HEK293 (cell line): ENCODE data around the gene TRIM7.
"Not testable (repeated sequence)": the region's sequence is repeated elsewhere in the genome, so short reads cannot be mapped to it uniquely, and the experiment has no call there.

Experiments
- CTCF ChIA-PET: fragments of 350-600 bp; formaldehyde crosslinking; extraction: SDS; loops from one replicate; lab custom pipeline; 2021; ENCODE audit warnings: antibody characterized with exemption; lab: Yijun Ruan, JAX
- POLR2A ChIA-PET: fragments of 300-600 bp; formaldehyde crosslinking; extraction: SDS; loops from one replicate; lab custom pipeline; 2020; ENCODE audit warnings: antibody characterized with exemption, inconsistent platforms; lab: Yijun Ruan, JAX
- H3K27ac ChIP-seq: fragments of 200-500 bp; sonication (Bioruptor generic); 2 replicates; pipeline ENCODE4 v1.5.1; 2014; ENCODE audit warnings: low read depth, low read length, control low read depth, inconsistent platforms; ENCODE audit errors: extremely low read depth
- H3K36me3 ChIP-seq, 2 experiments: fragments of 200-500 bp in 1 of 2; sonication (Bioruptor generic) in 1 of 2; 1 replicate in 1 of 2; 2 replicates in 1 of 2; pipeline ENCODE4 v1.5.1; 2014 to 2017; ENCODE audit warnings: inconsistent platforms in 2 of 2, low read length in 2 of 2; ENCODE audit not compliant: control insufficient read depth in 2 of 2, insufficient read depth in 1 of 2
- H3K4me1 ChIP-seq: fragments of 200-500 bp; sonication (Bioruptor generic); 2 replicates; pipeline ENCODE4 v1.5.1; 2014; ENCODE audit warnings: mild to moderate bottlenecking, low read length, inconsistent platforms; ENCODE audit not compliant: control insufficient read depth, insufficient read depth
- H3K4me3 ChIP-seq: 2 replicates; pipeline ENCODE4 v1.5.1; 2011; ENCODE audit warnings: low read depth, mild to moderate bottlenecking, control low read depth, low read length, moderate library complexity
- H3K9me3 ChIP-seq: fragments of 200-500 bp; sonication (Bioruptor generic); 2 replicates; pipeline ENCODE4 v1.5.1; 2014; ENCODE audit warnings: low read depth, low read length, inconsistent platforms; ENCODE audit not compliant: control insufficient read depth, insufficient read depth
- KLF7 ChIP-seq: fragments of 450-650 bp; formaldehyde crosslinking; IDR thresholded peaks from 2 replicates; pipeline ENCODE4 v1.5.1; 2016; ENCODE audit warnings: missing biosample characterization, missing genetic modification characterization, borderline replicate concordance
- PRDM4 ChIP-seq: fragments of 450-650 bp; formaldehyde crosslinking; IDR thresholded peaks from 2 replicates; pipeline ENCODE4 v1.5.1; 2017; ENCODE audit warnings: missing biosample characterization, missing genetic modification characterization
- SP3 ChIP-seq: fragments of 450-650 bp; formaldehyde crosslinking; IDR thresholded peaks from 2 replicates; pipeline ENCODE4 v1.5.1; 2016; ENCODE audit warnings: missing biosample characterization, missing genetic modification characterization
- ZNF2 ChIP-seq: fragments of 450-650 bp; formaldehyde crosslinking; IDR thresholded peaks from 2 replicates; pipeline ENCODE4 v1.5.1; 2016; ENCODE audit warnings: missing biosample characterization, missing genetic modification characterization
- ZNF341 ChIP-seq: fragments of 450-650 bp; formaldehyde crosslinking; IDR thresholded peaks from 2 replicates; pipeline ENCODE4; 2016; ENCODE audit warnings: low read depth, missing biosample characterization, missing genetic modification characterization
- ZNF449 ChIP-seq: fragments of 450-650 bp; formaldehyde crosslinking; IDR thresholded peaks from 2 replicates; pipeline ENCODE4 v1.5.1; 2017; ENCODE audit warnings: missing biosample characterization, mild to moderate bottlenecking, missing genetic modification characterization, moderate library complexity
- ZNF544 ChIP-seq: fragments of 450-650 bp; formaldehyde crosslinking; IDR thresholded peaks from 2 replicates; pipeline ENCODE4 v1.5.0; 2017; ENCODE audit warnings: missing biosample characterization, missing genetic modification characterization
- ZNF596 ChIP-seq: fragments of 450-650 bp; IDR thresholded peaks from 2 replicates; pipeline ENCODE4 v1.5.0; 2018; ENCODE audit warnings: missing biosample characterization, mild to moderate bottlenecking, missing genetic modification characterization, moderate library complexity
- ZNF677 ChIP-seq: fragments of 450-650 bp; IDR thresholded peaks from 2 replicates; pipeline ENCODE4 v1.5.0; 2018; ENCODE audit warnings: missing biosample characterization, mild to moderate bottlenecking, missing genetic modification characterization, moderate library complexity
- ZNF701 ChIP-seq: fragments of 450-650 bp; formaldehyde crosslinking; IDR thresholded peaks from 2 replicates; pipeline ENCODE4 v1.5.1; 2016; ENCODE audit warnings: missing biosample characterization, missing genetic modification characterization
- ZNF791 ChIP-seq: fragments of 450-650 bp; formaldehyde crosslinking; IDR thresholded peaks from 2 replicates; pipeline ENCODE4 v1.5.1; 2016; ENCODE audit warnings: missing biosample characterization, missing genetic modification characterization

Gene TRIM7

GRCh38 chr5:181151146-181151545 lies 53.9 kb downstream of the TRIM7 start:
- TF ChIP-seq ZNF341 = peak; percentile 63
- no peak for TF ChIP-seq KLF7 (tag by site-specific recombination)
- Histone ChIP-seq H3K9me3 (no peaks in the 10 kb centered on the region), H3K27ac (no peak overlapping the region), H3K4me1 (no peaks in the 10 kb centered on the region), H3K36me3 (no peaks in the 10 kb centered on the region), H3K4me3 (no peak overlapping the region)
- CTCF ChIA-PET = interaction anchor here (0.8 to 1.6 kb wide), 2 partner anchors 13 to 367 kb away, joined by 3 read pairs; no protein-coding TSS in a partner anchor
- POLR2A ChIA-PET = no interaction called here

- POLR2A ChIA-PET = no interaction called here
- no peak overlapping the region for H3K27ac ChIP-seq
- H3K9me3 ChIP-seq = no peaks in the 10 kb centered on the region
- H3K4me1 ChIP-seq = no peaks in the 10 kb centered on the region
- no peak overlapping the region for H3K4me3 ChIP-seq
- CTCF ChIA-PET = interaction anchor here (0.7 to 1.6 kb wide), 4 partner anchors 12 to 281 kb away, joined by 3 to 5 read pairs (median 4); no protein-coding TSS in a partner anchor
- TF ChIP-seq ZNF2 (tag by site-specific recombination) (no peak), ZNF596 (tag by site-specific recombination) (no peak), ZNF544 (no peak), PRDM4 (no peak), ZNF677 (no peak), ZNF701 (tag by site-specific recombination) (no peak)
- TF ChIP-seq, all 188 proteins: peak for 0
- H3K36me3 ChIP-seq = no peaks in the 10 kb centered on the region
Measured at GRCh38 chr5:181149806-181150733, 54.9 kb downstream of the TRIM7 start.

GRCh38 chr5:181149355-181149754 lies 55.6 kb downstream of the TRIM7 start:
- Histone ChIP-seq H3K27ac (no peak overlapping the region), H3K9me3 (no peaks in the 10 kb centered on the region)
- TF ChIP-seq ZNF449 (tag by site-specific recombination) (no peak), ZNF791 (tag by site-specific recombination) (no peak), SP3 (tag by site-specific recombination) (no peak)
- TF ChIP-seq, all 188 proteins: peak for 0
- CTCF ChIA-PET = interaction anchor here (1.2 to 1.4 kb wide), 2 partner anchors 9 to 19 kb away, joined by 4 read pairs; no protein-coding TSS in a partner anchor
- Histone ChIP-seq H3K4me3 (no peak overlapping the region), H3K36me3 (no peaks in the 10 kb centered on the region), H3K4me1 (no peaks in the 10 kb centered on the region)
- POLR2A ChIA-PET = no interaction called here

- CTCF ChIA-PET = interaction anchor here (1.0 to 1.1 kb wide), 2 partner anchors 10 to 12 kb away, joined by 3 to 4 read pairs; no protein-coding TSS in a partner anchor
- H3K4me1 ChIP-seq, H3K9me3 ChIP-seq, POLR2A ChIA-PET, H3K4me3 ChIP-seq, H3K36me3 ChIP-seq, H3K27ac ChIP-seq: not testable (repeated sequence)
Measured at GRCh38 chr5:181146927-181147636, 57.9 kb downstream of the TRIM7 start, which contains the start of gene OR2V2. OR2V2 (plus strand) TSS chr5:181147586; CDS start chr5:181154943, 7,357 bp downstream.
